ENCODE measurements around the gene NEURL4. TPM values are rescaled to one million over a fixed set of nuclear protein-coding genes. Genes with fewer than 3 reads are reported as not detected.

NEURL4 gene
- total and polyA plus RNA-seq, 2 experiments from 2014 or later = 6.3 to 42.3 TPM

DNA sequence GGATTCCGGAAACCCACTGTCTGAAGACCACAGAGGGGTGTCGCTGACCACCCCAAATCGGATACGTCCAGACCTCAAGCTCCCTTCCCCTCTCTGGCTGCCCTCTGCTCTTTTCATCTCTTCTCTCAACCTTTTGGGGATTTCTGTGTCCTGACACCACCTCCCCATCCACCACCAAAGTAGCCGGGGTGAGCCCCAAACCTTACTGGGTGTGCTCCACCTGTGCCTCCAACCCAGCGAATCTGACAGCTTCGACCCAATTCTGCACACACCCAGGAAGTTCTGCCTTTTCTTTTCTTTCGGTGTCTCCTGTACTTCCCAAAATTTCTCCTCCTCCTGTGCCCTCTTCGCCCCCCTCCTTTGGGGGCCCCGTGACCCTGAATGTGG, 23.4 kb upstream of the NEURL4 start:
- H3K4me3 Mint-ChIP-seq = peak overlapping the region; percentile 82
- no peak for TF ChIP-seq JUNB (IDR thresholded peaks at IDR 0.05; ENCODE audit: unreplicated experiment)
- no peak for TF ChIP-seq ZNF331 (CRISPR knock-in tag; IDR thresholded peaks at IDR 0.05; ENCODE audit: low read depth)
- TF ChIP-seq, protein P1, sequence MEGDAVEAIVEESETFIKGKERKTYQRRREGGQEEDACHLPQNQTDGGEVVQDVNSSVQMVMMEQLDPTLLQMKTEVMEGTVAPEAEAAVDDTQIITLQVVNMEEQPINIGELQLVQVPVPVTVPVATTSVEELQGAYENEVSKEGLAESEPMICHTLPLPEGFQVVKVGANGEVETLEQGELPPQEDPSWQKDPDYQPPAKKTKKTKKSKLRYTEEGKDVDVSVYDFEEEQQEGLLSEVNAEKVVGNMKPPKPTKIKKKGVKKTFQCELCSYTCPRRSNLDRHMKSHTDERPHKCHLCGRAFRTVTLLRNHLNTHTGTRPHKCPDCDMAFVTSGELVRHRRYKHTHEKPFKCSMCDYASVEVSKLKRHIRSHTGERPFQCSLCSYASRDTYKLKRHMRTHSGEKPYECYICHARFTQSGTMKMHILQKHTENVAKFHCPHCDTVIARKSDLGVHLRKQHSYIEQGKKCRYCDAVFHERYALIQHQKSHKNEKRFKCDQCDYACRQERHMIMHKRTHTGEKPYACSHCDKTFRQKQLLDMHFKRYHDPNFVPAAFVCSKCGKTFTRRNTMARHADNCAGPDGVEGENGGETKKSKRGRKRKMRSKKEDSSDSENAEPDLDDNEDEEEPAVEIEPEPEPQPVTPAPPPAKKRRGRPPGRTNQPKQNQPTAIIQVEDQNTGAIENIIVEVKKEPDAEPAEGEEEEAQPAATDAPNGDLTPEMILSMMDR (conservative IDR thresholded peaks at IDR 0.05; ENCODE audit: low read depth in 2 of 2) = peak in 1 of 2 experiments; percentile 59; a peak in 1 of 4 replicates
- H3K9me3 Mint-ChIP-seq = no peaks in the 10 kb centered on the region
- Histone ChIP-seq H4K20me1 (replicated peaks; ENCODE audit: insufficient read depth) (no peaks in the 10 kb centered on the region; the same call in 1 of the 2 replicates), H3K4me1 (ENCODE audit: insufficient read depth) (peaks cover 24% of the 10 kb centered on the region), H3K9me2 (ENCODE audit: insufficient read depth) (no peaks in the 10 kb centered on the region), H3K4me2 (peak overlapping the region; percentile 99), H3F3A (replicated peaks; ENCODE audit: low read depth) (peaks cover 18% of the 10 kb centered on the region), H3K4me3 (peak overlapping the region; percentile 96), H3K27me3 (ENCODE audit: insufficient read depth) (no peaks in the 10 kb centered on the region), H3K36me3 (ENCODE audit: insufficient read depth) (no peaks in the 10 kb centered on the region), H3K79me2 (replicated peaks; ENCODE audit: insufficient read depth) (no peaks in the 10 kb centered on the region), H2AFZ (peak overlapping the region; percentile 69; the same call in 1 of the 2 replicates), H3K27ac (ENCODE audit: low read depth) (no peak overlapping the region)
- H3K4me1 Mint-ChIP-seq = peaks cover 34% of the 10 kb centered on the region
- H3K27me3 Mint-ChIP-seq (ENCODE audit: insufficient read depth, low read depth, poor library complexity) = peaks cover 47% of the 10 kb centered on the region
- peak overlapping the region; percentile 42; the same call in 1 of the 2 replicates for H3K27ac Mint-ChIP-seq
- peaks cover 4% of the 10 kb centered on the region; the same call in 1 of the 3 replicates for H3K36me3 Mint-ChIP-seq (ENCODE audit: low read depth)
- ATAC-seq (no peak), DNase-seq (ENCODE audit: low spot score) (no peak)

DNA sequence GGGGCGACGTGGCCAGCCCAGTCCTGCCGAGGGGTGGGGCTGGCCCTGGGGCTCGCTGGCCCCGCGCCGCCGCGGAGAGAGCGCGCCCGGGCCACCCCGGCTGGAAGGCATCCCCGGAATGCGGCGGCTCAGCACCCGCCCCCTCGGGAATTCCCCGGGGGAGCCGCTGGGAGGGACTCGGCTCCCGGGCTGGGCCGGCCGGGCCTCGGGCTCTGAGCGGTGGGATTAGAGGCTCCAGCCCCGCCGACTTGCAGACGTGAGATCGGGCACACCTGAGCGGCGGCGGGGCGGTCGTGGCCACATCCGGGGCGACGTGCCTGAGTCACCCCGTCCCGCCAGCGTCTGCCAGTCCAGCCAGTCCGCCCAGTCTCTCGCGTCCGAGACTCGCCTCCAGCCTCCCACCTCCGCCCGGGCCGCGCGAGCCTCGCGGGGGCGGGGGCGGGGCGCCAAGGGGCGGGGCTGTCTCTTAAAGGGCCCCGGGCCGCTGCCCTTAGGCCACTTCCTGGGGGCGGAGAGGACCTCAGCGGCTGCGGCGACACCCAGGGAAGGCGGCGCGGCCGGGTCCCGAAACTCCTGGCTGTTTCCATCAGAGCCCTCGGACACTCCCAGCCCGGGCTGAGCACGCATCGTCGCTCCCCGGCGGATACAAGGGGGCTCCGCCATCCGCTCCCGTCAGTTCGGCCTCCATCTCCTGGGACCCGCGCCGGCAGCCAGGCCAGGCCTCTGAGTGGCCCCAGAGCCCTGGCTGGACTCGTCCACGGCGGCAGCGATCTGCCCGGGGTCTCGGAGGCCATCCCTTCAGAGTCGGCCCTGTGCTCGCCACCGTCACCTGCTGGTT, 22.7 kb upstream of the NEURL4 start, which contains the start of gene KCTD11:
TSS of gene KCTD11 (plus strand) at position 498 of the 838 bp plus-strand sequence.
- Histone ChIP-seq H3K9me2 (ENCODE audit: insufficient read depth) (no peaks in the 10 kb centered on the region), H3K27ac (ENCODE audit: low read depth) (peak within 1 kb of the TSS; percentile 97), H3K79me2 (replicated peaks; ENCODE audit: insufficient read depth) (no peaks in the 10 kb centered on the region), H3K4me1 (ENCODE audit: insufficient read depth) (peaks cover 23% of the 10 kb centered on the region), H3K4me3 (peak within 1 kb of the TSS; percentile 96), H2AFZ (peak within 1 kb of the TSS; percentile 69), H3F3A (replicated peaks; ENCODE audit: low read depth) (peaks cover 18% of the 10 kb centered on the region), H3K27me3 (ENCODE audit: insufficient read depth) (no peaks in the 10 kb centered on the region), H3K36me3 (ENCODE audit: insufficient read depth) (no peaks in the 10 kb centered on the region), H3K4me2 (peak within 1 kb of the TSS; percentile 99), H4K20me1 (replicated peaks; ENCODE audit: insufficient read depth) (no peaks in the 10 kb centered on the region; the same call in 1 of the 2 replicates)
- Mint-ChIP-seq H3K27me3 (ENCODE audit: insufficient read depth, low read depth, poor library complexity) (peaks cover 47% of the 10 kb centered on the region), H3K4me1 (peaks cover 34% of the 10 kb centered on the region), H3K9me3 (no peaks in the 10 kb centered on the region), H3K27ac (peak within 1 kb of the TSS; percentile 42; the same call in 1 of the 2 replicates), H3K4me3 (peak within 1 kb of the TSS; percentile 82), H3K36me3 (ENCODE audit: low read depth) (peaks cover 4% of the 10 kb centered on the region; the same call in 1 of the 3 replicates)
- no peak for TF ChIP-seq EZH2 (IDR thresholded peaks at IDR 0.05; ENCODE audit: low read depth, unreplicated experiment)
- TF ChIP-seq, protein P2, sequence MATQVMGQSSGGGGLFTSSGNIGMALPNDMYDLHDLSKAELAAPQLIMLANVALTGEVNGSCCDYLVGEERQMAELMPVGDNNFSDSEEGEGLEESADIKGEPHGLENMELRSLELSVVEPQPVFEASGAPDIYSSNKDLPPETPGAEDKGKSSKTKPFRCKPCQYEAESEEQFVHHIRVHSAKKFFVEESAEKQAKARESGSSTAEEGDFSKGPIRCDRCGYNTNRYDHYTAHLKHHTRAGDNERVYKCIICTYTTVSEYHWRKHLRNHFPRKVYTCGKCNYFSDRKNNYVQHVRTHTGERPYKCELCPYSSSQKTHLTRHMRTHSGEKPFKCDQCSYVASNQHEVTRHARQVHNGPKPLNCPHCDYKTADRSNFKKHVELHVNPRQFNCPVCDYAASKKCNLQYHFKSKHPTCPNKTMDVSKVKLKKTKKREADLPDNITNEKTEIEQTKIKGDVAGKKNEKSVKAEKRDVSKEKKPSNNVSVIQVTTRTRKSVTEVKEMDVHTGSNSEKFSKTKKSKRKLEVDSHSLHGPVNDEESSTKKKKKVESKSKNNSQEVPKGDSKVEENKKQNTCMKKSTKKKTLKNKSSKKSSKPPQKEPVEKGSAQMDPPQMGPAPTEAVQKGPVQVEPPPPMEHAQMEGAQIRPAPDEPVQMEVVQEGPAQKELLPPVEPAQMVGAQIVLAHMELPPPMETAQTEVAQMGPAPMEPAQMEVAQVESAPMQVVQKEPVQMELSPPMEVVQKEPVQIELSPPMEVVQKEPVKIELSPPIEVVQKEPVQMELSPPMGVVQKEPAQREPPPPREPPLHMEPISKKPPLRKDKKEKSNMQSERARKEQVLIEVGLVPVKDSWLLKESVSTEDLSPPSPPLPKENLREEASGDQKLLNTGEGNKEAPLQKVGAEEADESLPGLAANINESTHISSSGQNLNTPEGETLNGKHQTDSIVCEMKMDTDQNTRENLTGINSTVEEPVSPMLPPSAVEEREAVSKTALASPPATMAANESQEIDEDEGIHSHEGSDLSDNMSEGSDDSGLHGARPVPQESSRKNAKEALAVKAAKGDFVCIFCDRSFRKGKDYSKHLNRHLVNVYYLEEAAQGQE (IDR thresholded peaks at IDR 0.05; ENCODE audit: unreplicated experiment) = no peak
- TF ChIP-seq ZNF331 (CRISPR knock-in tag; IDR thresholded peaks at IDR 0.05; ENCODE audit: low read depth) = no peak
- no peak for TF ChIP-seq STAT1 (IDR thresholded peaks at IDR 0.05; ENCODE audit: unreplicated experiment)
- 0 out of 2 replicates have a peak, but pooled peaks have one; percentile 8 for TF ChIP-seq CREB1 (CRISPR knock-in tag; IDR thresholded peaks at IDR 0.05; ENCODE audit: low read depth)
- TF ChIP-seq, protein P1 (conservative IDR thresholded peaks at IDR 0.05; ENCODE audit: low read depth in 2 of 2) = peak in 1 of 2 experiments; percentile 73; a peak in 3 of 4 replicates
- TF ChIP-seq NANOG (IDR thresholded peaks at IDR 0.05; ENCODE audit: borderline replicate concordance) = no peak
- no peak for TF ChIP-seq EZH2phosphoT487 (IDR thresholded peaks at IDR 0.05; ENCODE audit: unreplicated experiment)
- TF ChIP-seq POLR2AphosphoS5 (IDR thresholded peaks at IDR 0.05; ENCODE audit: low read depth) = peak; percentile 65; the same call in 1 of the 2 replicates
- ATAC-seq (peak; percentile 63), DNase-seq (ENCODE audit: low spot score) (peak; percentile 94)

Data from GM23338 (cell line).